GM03348 (cell line): Measurements from ENCODE around the gene AIP.
"Not testable (repeated sequence)": the region's sequence is repeated elsewhere in the genome, so short reads cannot be mapped to it uniquely, and the experiment has no call there.

Experiments
- DNase-seq: peaks from one replicate; pipeline ENCODE4 v3.0.0; 2012; ENCODE audit warnings: low spot score

AIP gene

GRCh38 chr11:67449116-67449844, 33.5 kb upstream of the AIP start:
- DNase-seq = no peak

GRCh38 chr11:67450796-67451657, 31.8 kb upstream of the AIP start:
- no peak for DNase-seq

- no peak for DNase-seq
These were observed 31.2 kb upstream of the AIP start for GRCh38 chr11:67451658-67451976.

GRCh38 chr11:67452141-67452952, 30.5 kb upstream of the AIP start, which contains the start of gene GPR152:
Gene GPR152 (minus strand): TSS chr11:67452729. CDS start chr11:67452724, 5 bp downstream.
- no peak for DNase-seq

GRCh38 chr11:67453816-67454732, 28.8 kb upstream of the AIP start:
- DNase-seq = no peak

GRCh38 chr11:67455054-67455453, 27.8 kb upstream of the AIP start, which contains the start of gene CABP4:
Gene CABP4 (plus strand): TSS chr11:67455354. CDS start chr11:67455424, 70 bp downstream.
- no peak for DNase-seq

GRCh38 chr11:67456068-67456705, 26.6 kb upstream of the AIP start:
- no peak for DNase-seq

GRCh38 chr11:67457453-67457852, 25.4 kb upstream of the AIP start:
- DNase-seq = no peak

- no peak for DNase-seq
These were observed 24.6 kb upstream of the AIP start for GRCh38 chr11:67458266-67458665.

- no peak for DNase-seq
These were observed 19.6 kb upstream of the AIP start for GRCh38 chr11:67463186-67463585.

GRCh38 chr11:67463680-67464410, 19.0 kb upstream of the AIP start:
- no peak for DNase-seq

GRCh38 chr11:67464411-67465188, 18.2 kb upstream of the AIP start:
- no peak for DNase-seq

- no peak for DNase-seq
These were observed 17.7 kb upstream of the AIP start for GRCh38 chr11:67465189-67465510.

- not testable (repeated sequence) for DNase-seq
These were observed 17.3 kb upstream of the AIP start for GRCh38 chr11:67465530-67465929.

GRCh38 chr11:67466367-67466766, 16.5 kb upstream of the AIP start:
- no peak for DNase-seq

GRCh38 chr11:67466962-67467771, 15.7 kb upstream of the AIP start:
- DNase-seq = no peak

- no peak for DNase-seq
These were observed 14.8 kb upstream of the AIP start for GRCh38 chr11:67468056-67468455.

- DNase-seq = no peak
These were observed 14.4 kb upstream of the AIP start for GRCh38 chr11:67468456-67468758.
